RWPE2 (cell line): Measurements from ENCODE around the gene NCF2.
A peak's percentile ranks its signal among the peaks of the same experiment; 100 is the strongest.

Experiments
- ATAC-seq: fragments of 200-7000 bp; cut with Tn5 transposase; 3 replicates; pipeline ENCODE4 v1.9.1; 2021; ENCODE audit warnings: low read depth
- DNase-seq: peaks from one replicate; pipeline ENCODE4 v3.0.0-alpha.2; 2020; ENCODE audit warnings: low spot score
- H3K27ac ChIP-seq: fragments of 450-650 bp; 2 replicates; pipeline ENCODE4 v1.5.1; 2017; ENCODE audit warnings: mild to moderate bottlenecking; ENCODE audit not compliant: poor library complexity, severe bottlenecking
- H3K27me3 ChIP-seq: fragments of 250-450 bp; sonication (Bioruptor Pico); 2 replicates; pipeline ENCODE4 v1.5.1; 2021; ENCODE audit warnings: mild to moderate bottlenecking, moderate library complexity; ENCODE audit not compliant: insufficient read depth, poor library complexity, severe bottlenecking
- H3K36me3 ChIP-seq: fragments of 250-450 bp; sonication (Bioruptor Pico); 2 replicates; pipeline ENCODE4 v1.5.1; 2020; ENCODE audit warnings: low read depth, mild to moderate bottlenecking, moderate library complexity
- H3K4me1 ChIP-seq: fragments of 250-450 bp; sonication (Bioruptor Pico); 2 replicates; pipeline ENCODE4 v1.5.1; 2021; ENCODE audit warnings: mild to moderate bottlenecking, moderate library complexity; ENCODE audit not compliant: insufficient read depth, poor library complexity, severe bottlenecking
- H3K4me3 ChIP-seq: fragments of 250-450 bp; sonication (Bioruptor Pico); 2 replicates; pipeline ENCODE4 v1.5.1; 2021; ENCODE audit warnings: mild to moderate bottlenecking, moderate library complexity; ENCODE audit not compliant: severe bottlenecking
- H3K9me3 ChIP-seq: fragments of 250-450 bp; sonication (Bioruptor Pico); 2 replicates; pipeline ENCODE4 v1.5.1; 2021; ENCODE audit warnings: mild to moderate bottlenecking, moderate library complexity; ENCODE audit not compliant: severe bottlenecking
- CTCF ChIP-seq: fragments of 450-650 bp; IDR thresholded peaks from one replicate; pipeline ENCODE4 v1.5.1; 2017; ENCODE audit warnings: mild to moderate bottlenecking, moderate library complexity; ENCODE audit not compliant: poor library complexity, severe bottlenecking

Gene NCF2

GRCh38 chr1:183586926-183587325, 3.3 kb downstream of the NCF2 start:
- no peak overlapping the region for H3K27ac ChIP-seq
- TF ChIP-seq CTCF, result no peak
- ATAC-seq (no peak), DNase-seq (no peak)
- no peak overlapping the region for H3K4me3 ChIP-seq
- H3K4me1 ChIP-seq, result peaks cover 7% of the 10 kb centered on the region
- H3K27me3 ChIP-seq, result no peaks in the 10 kb centered on the region
- no peaks in the 10 kb centered on the region for H3K9me3 ChIP-seq
- H3K36me3 ChIP-seq, result no peaks in the 10 kb centered on the region

GRCh38 chr1:183586455-183586854, 3.8 kb downstream of the NCF2 start:
- TF ChIP-seq CTCF, result no peak

DNA sequence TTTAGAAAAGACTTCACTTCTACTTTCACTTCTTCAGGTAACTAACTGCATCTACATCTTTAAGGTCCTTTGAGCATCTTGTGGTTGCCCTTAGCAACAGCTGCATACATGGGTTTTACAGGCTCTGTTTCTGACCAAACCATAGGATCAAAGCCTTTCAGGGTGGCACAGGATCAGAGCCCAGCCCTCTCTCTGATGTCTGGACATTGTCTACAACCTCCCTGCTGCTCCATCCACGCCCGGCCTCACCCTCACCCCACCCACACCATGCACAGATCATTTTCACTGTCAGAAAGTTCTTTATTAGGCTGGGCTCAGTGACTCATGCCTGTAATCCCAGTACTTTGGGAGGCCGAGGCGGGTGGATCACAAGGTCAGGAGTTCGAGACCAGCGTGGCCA, 5.2 kb downstream of the NCF2 start:
- ATAC-seq (peak; percentile 35; the same call in 1 of the 3 replicates), DNase-seq (no peak)
- Histone ChIP-seq H3K4me1 (peaks cover under 1% of the 10 kb centered on the region), H3K4me3 (no peak overlapping the region), H3K9me3 (no peaks in the 10 kb centered on the region), H3K36me3 (no peaks in the 10 kb centered on the region), H3K27ac (no peak overlapping the region), H3K27me3 (no peaks in the 10 kb centered on the region)
- no peak for TF ChIP-seq CTCF

More at GRCh38 chr1:183586455-183586854, 3.8 kb downstream of the NCF2 start:
- H3K9me3 ChIP-seq, result no peaks in the 10 kb centered on the region
- no peak overlapping the region for H3K27ac ChIP-seq
- ATAC-seq (no peak), DNase-seq (no peak)
- no peaks in the 10 kb centered on the region for H3K27me3 ChIP-seq
- H3K36me3 ChIP-seq, result no peaks in the 10 kb centered on the region
- peaks cover 7% of the 10 kb centered on the region for H3K4me1 ChIP-seq
- H3K4me3 ChIP-seq, result no peak overlapping the region

DNA sequence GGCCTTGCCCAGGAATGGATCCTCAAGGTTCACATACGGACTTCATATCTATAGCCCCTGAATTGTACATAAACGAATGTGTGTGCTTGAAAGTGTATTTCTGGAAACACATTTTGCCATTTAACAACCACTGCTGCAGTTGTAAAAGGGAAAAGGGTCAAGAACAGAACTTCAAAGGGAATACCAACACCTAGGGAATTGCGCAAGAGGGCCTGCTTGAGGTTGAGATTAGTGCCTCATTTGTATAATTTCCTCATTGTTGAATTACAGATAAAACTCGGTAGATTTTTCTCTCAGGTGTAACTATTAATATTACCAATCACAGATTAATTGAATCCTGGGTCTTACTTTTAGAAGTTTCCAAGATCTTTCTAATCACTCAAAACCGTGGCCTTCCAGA, 6.1 kb downstream of the NCF2 start:
- no peaks in the 10 kb centered on the region for H3K27me3 ChIP-seq
- H3K36me3 ChIP-seq, result no peaks in the 10 kb centered on the region
- no peak overlapping the region for H3K27ac ChIP-seq
- H3K9me3 ChIP-seq, result no peaks in the 10 kb centered on the region
- no peak for TF ChIP-seq CTCF
- no peaks in the 10 kb centered on the region for H3K4me1 ChIP-seq
- ATAC-seq (no peak), DNase-seq (no peak)
- no peak overlapping the region for H3K4me3 ChIP-seq

DNA sequence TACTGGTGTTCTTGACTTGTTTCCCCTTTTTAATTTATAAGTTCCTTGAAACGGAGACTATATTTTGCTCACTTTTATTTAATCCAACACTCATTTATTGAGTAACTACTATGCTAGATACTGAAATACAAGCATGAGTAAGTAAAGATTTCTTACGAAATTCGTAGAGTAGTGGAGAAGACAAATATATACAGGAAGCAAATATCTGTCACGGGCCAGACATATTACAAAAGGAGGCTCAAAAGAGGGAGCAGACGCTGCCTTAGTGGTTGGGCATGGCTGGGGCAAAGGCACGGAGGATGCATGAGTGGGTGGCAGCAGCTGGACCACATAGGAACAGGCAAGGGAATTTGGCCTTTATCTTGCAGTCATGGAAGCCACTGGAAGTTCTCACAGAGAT, 6.8 kb downstream of the NCF2 start:
- Histone ChIP-seq H3K4me1 (no peaks in the 10 kb centered on the region), H3K36me3 (no peaks in the 10 kb centered on the region), H3K27ac (no peak overlapping the region), H3K9me3 (no peaks in the 10 kb centered on the region), H3K4me3 (no peak overlapping the region), H3K27me3 (no peaks in the 10 kb centered on the region)
- no peak for TF ChIP-seq CTCF
- DNase-seq (no peak), ATAC-seq (no peak)
